HCT116 (cell line): ENCODE results near the gene FCN1. TPM values are rescaled to one million over a fixed set of nuclear protein-coding genes. Genes with fewer than 3 reads are reported as not detected.

Source experiments
- ATAC-seq: fragments of 200-7000 bp; cut with Tn5 transposase; 2 replicates; pipeline ENCODE4 v1.9.1; 2020; ENCODE audit warnings: mild to moderate bottlenecking, moderate library complexity
- BruUV-seq: library from RNA; stranded (reverse); fragments of 400-500 nt; replicated peaks from 2 replicates; lab custom pipeline; 2021; lab: Mats Ljungman, UMichigan
- CTCF ChIA-PET: fragments of 300-600 bp; sonication (Branson Sonifier 250); formaldehyde crosslinking; loops from one replicate; lab custom pipeline; 2021; ENCODE audit warnings: antibody characterized with exemption; lab: Charles Lee
- POLR2A ChIA-PET: fragments of 300-600, 350-600 bp; sonication (Branson Sonifier 250); formaldehyde crosslinking; loops from one replicate; lab custom pipeline; 2021; ENCODE audit warnings: antibody characterized with exemption; lab: Charles Lee
- RAD21 ChIA-PET, 2 experiments: fragments of 300-600 bp; sonication (Branson Sonifier 250); formaldehyde crosslinking; loops; one replicate each; lab custom pipeline; 2023; ENCODE audit warnings: low total read pairs in 2 of 2; ENCODE audit not compliant: uncharacterized antibody in 2 of 2, unreplicated experiment in 2 of 2, low non-redundant PET in 1 of 2; lab: Charles Lee
- DNase-seq: peaks from one replicate; pipeline ENCODE4 v3.0.0-alpha.2; 2010; ENCODE audit warnings: low read depth, low spot score
- H2AFZ ChIP-seq: fragments of 200-600 bp; shearing (Covaris generic), sonication (generic); 2 replicates; pipeline ENCODE4 v1.6.1; 2017; ENCODE audit warnings: low read depth, mixed run types, mixed read lengths, antibody characterized with exemption, low read length; ENCODE audit not compliant: poor library complexity, severe bottlenecking
- H3K27ac ChIP-seq: 2 replicates; pipeline ENCODE4 v1.5.1; 2012; ENCODE audit warnings: low read depth, low read length
- H3K27me3 ChIP-seq: fragments of 200-600 bp; sonication (generic); 2 replicates; pipeline ENCODE4 v1.6.1; 2016; ENCODE audit warnings: mixed run types, low read length, mixed read lengths; ENCODE audit not compliant: insufficient read depth
- H3K36me3 ChIP-seq, 2 experiments: fragments of 200-500 bp in 1 of 2; fragments of 200-600 bp in 1 of 2; sonication (Bioruptor generic) in 1 of 2; sonication (generic) in 1 of 2; 2 replicates each; pipeline versions ENCODE4 v1.5.1 to v1.6.1; 2014 to 2016; ENCODE audit warnings: low read length in 2 of 2, inconsistent platforms in 1 of 2, mixed read lengths in 1 of 2, mixed run types in 1 of 2; ENCODE audit not compliant: insufficient read depth in 2 of 2, control insufficient read depth in 1 of 2
- H3K4me1 ChIP-seq, 2 experiments: fragments of 200-600 bp in 1 of 2; sonication (generic) in 1 of 2; 2 replicates each; pipeline versions ENCODE4 v1.5.1 to v1.6.1; 2012 to 2017; ENCODE audit warnings: low read length in 2 of 2, inconsistent platforms in 1 of 2, mild to moderate bottlenecking in 1 of 2, mixed read lengths in 1 of 2, mixed run types in 1 of 2, moderate library complexity in 1 of 2; ENCODE audit not compliant: insufficient read depth in 2 of 2, control insufficient read depth in 1 of 2
- H3K4me2 ChIP-seq: fragments of 200-600 bp; sonication (generic); 2 replicates; pipeline ENCODE4 v1.6.1; 2017; ENCODE audit warnings: mixed run types, low read length, mixed read lengths
- H3K4me3 ChIP-seq, 2 experiments: fragments of 200-600 bp in 1 of 2; sonication (generic) in 1 of 2; replicated peaks in 1 of 2; 2 replicates each; pipeline ENCODE4 v1.5.1; 2011 to 2016; ENCODE audit warnings: low read length in 2 of 2, control low read depth in 1 of 2, low read depth in 1 of 2, mild to moderate bottlenecking in 1 of 2, mixed read lengths in 1 of 2, mixed run types in 1 of 2
- H3K79me2 ChIP-seq: fragments of 200-600 bp; sonication (generic); 2 replicates; pipeline ENCODE4 v1.6.1; 2017; ENCODE audit warnings: mild to moderate bottlenecking, mixed run types, low read length, moderate library complexity, mixed read lengths; ENCODE audit not compliant: insufficient read depth
- H3K9ac ChIP-seq: fragments of 200-600 bp; sonication (generic); 2 replicates; pipeline ENCODE4 v1.6.1; 2016; ENCODE audit warnings: low read length, mixed read lengths
- H3K9me2 ChIP-seq: fragments of 200-600 bp; sonication (generic), shearing (Covaris generic); 2 replicates; pipeline ENCODE4 v1.6.1; 2017; ENCODE audit warnings: mixed run types, mild to moderate bottlenecking, moderate library complexity; ENCODE audit not compliant: insufficient read depth
- H3K9me3 ChIP-seq, 2 experiments: fragments of 200-500 bp in 1 of 2; fragments of 200-600 bp in 1 of 2; sonication (Bioruptor generic) in 1 of 2; sonication (generic) in 1 of 2; 2 replicates each; pipeline ENCODE4 v1.6.1; 2014 to 2017; ENCODE audit warnings: low read length in 2 of 2, mixed read lengths in 2 of 2, inconsistent platforms in 1 of 2, low read depth in 1 of 2, mild to moderate bottlenecking in 1 of 2, mixed run types in 1 of 2, moderate library complexity in 1 of 2; ENCODE audit not compliant: control insufficient read depth in 1 of 2, insufficient read depth in 1 of 2
- H4K20me1 ChIP-seq: fragments of 200-600 bp; sonication (generic), shearing (Covaris generic); 2 replicates; pipeline ENCODE4 v1.6.1; 2017; ENCODE audit warnings: mixed run types, mild to moderate bottlenecking, moderate library complexity; ENCODE audit not compliant: insufficient read depth
- ATF3 ChIP-seq: IDR thresholded peaks from 2 replicates; pipeline ENCODE4 v1.6.1; 2012
- CEBPB ChIP-seq: IDR thresholded peaks from 2 replicates; pipeline ENCODE4 v1.6.1; 2012; ENCODE audit warnings: low read depth
- EZH2 ChIP-seq: fragments of 200-600 bp; sonication (generic); IDR thresholded peaks from 2 replicates; pipeline ENCODE4 v1.6.1; 2017; ENCODE audit warnings: antibody characterized with exemption, mixed run types
- EZH2phosphoT487 ChIP-seq: fragments of 200-600 bp; IDR thresholded peaks from 2 replicates; pipeline ENCODE4 v1.6.1; 2018; ENCODE audit warnings: antibody characterized with exemption, borderline replicate concordance
- REST ChIP-seq: IDR thresholded peaks from 2 replicates; pipeline ENCODE4 v1.6.1; 2012; ENCODE audit warnings: low read depth
- YY1 ChIP-seq: IDR thresholded peaks from 2 replicates; pipeline ENCODE4 v1.6.1; 2011; ENCODE audit warnings: low read length, low read depth, moderate library complexity, mild to moderate bottlenecking; ENCODE audit not compliant: insufficient replicate concordance; ENCODE audit errors: extremely low read depth
- intact Hi-C: fragments of 100-400 bp; cut with micrococcal nuclease; formaldehyde crosslinking; loops from 2 replicates; pipeline ENCODE4 v1.10.0; 2022
- total RNA-seq: library from RNA; stranded (reverse); gene quantifications from one replicate; pipeline ENCODE4 v1.2.1, GENCODE V29; 2021; ENCODE audit not compliant: unreplicated experiment
- TF ChIP-seq, protein P1 (sequence below): IDR thresholded peaks from 2 replicates; pipeline ENCODE4 v1.6.1; 2012
- TF ChIP-seq, protein P2 (sequence below): IDR thresholded peaks from 2 replicates; pipeline ENCODE4 v1.6.1; 2011; ENCODE audit warnings: mild to moderate bottlenecking, low read length, moderate library complexity; ENCODE audit not compliant: insufficient replicate concordance; ENCODE audit errors: extremely low read depth

Gene FCN1
- total RNA-seq, 1 experiment from 2014 or later: not detected

GRCh38 chr9:134962973-134963364 lies 45.3 kb upstream of the FCN1 start:
- Histone ChIP-seq H3K4me2 (peak overlapping the region; percentile 28; the same call in 1 of the 2 replicates), H2AFZ (no peak overlapping the region), H3K4me1 (peaks cover 5 to 10% of the 10 kb centered on the region in 2 experiments), H3K9me2 (no peaks in the 10 kb centered on the region), H3K27me3 (peaks cover 2% of the 10 kb centered on the region), H3K27ac (no peak overlapping the region), H4K20me1 (no peaks in the 10 kb centered on the region)
- BruUV-seq: no TSS peak
- TF ChIP-seq ATF3: no peak
- no peak for TF ChIP-seq EZH2
- TF ChIP-seq, protein P1, sequence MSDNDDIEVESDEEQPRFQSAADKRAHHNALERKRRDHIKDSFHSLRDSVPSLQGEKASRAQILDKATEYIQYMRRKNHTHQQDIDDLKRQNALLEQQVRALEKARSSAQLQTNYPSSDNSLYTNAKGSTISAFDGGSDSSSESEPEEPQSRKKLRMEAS: no peak
- TF ChIP-seq REST: no peak
- no peak for TF ChIP-seq CEBPB
- TF ChIP-seq, protein P2, sequence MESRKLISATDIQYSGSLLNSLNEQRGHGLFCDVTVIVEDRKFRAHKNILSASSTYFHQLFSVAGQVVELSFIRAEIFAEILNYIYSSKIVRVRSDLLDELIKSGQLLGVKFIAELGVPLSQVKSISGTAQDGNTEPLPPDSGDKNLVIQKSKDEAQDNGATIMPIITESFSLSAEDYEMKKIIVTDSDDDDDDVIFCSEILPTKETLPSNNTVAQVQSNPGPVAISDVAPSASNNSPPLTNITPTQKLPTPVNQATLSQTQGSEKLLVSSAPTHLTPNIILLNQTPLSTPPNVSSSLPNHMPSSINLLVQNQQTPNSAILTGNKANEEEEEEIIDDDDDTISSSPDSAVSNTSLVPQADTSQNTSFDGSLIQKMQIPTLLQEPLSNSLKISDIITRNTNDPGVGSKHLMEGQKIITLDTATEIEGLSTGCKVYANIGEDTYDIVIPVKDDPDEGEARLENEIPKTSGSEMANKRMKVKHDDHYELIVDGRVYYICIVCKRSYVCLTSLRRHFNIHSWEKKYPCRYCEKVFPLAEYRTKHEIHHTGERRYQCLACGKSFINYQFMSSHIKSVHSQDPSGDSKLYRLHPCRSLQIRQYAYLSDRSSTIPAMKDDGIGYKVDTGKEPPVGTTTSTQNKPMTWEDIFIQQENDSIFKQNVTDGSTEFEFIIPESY: no peak
- no peak for TF ChIP-seq EZH2phosphoT487
- no peak for TF ChIP-seq YY1
- TF ChIP-seq, all 23 proteins: peak for 0
- ATAC-seq (no peak), DNase-seq (no peak)
- intact Hi-C loops: no loop called here
- ChIA-PET POLR2A (no interaction called here), CTCF (no interaction called here), RAD21 (no interaction called here)
- Histone ChIP-seq H3K36me3 (no peaks in the 10 kb centered on the region), H3K9me3 (0 out of 4 replicates have a peak, but pooled peaks cover 0 to 3% of the 10 kb centered on the region in 2 experiments), H3K79me2 (no peaks in the 10 kb centered on the region), H3K4me3 (no peak overlapping the region), H3K9ac (no peak overlapping the region)
